HL-60 (cell line): ENCODE data around the gene GNAQ.
"Not testable (repeated sequence)": the region's sequence is repeated elsewhere in the genome, so short reads cannot be mapped to it uniquely, and the experiment has no call there.

Experiments
- GABPA ChIP-seq: IDR thresholded peaks from 2 replicates; pipeline ENCODE4 v1.6.1; 2012; ENCODE audit warnings: low read depth
- POLR2AphosphoS5 ChIP-seq: IDR thresholded peaks from 2 replicates; pipeline ENCODE4 v1.6.1; 2012; ENCODE audit warnings: low read depth
- REST ChIP-seq: IDR thresholded peaks from 2 replicates; pipeline ENCODE4 v1.6.1; 2012; ENCODE audit warnings: low read depth; ENCODE audit not compliant: insufficient replicate concordance
- SPI1 ChIP-seq: IDR thresholded peaks from 2 replicates; pipeline ENCODE4 v1.6.1; 2012; ENCODE audit warnings: low read depth, mild to moderate bottlenecking, borderline replicate concordance
- TF ChIP-seq, protein P1 (sequence below): IDR thresholded peaks from one replicate; pipeline ENCODE4 v1.5.1; 2011; ENCODE audit warnings: low read length, control low read depth, inconsistent platforms; ENCODE audit not compliant: insufficient read depth

- TF ChIP-seq, protein P1, sequence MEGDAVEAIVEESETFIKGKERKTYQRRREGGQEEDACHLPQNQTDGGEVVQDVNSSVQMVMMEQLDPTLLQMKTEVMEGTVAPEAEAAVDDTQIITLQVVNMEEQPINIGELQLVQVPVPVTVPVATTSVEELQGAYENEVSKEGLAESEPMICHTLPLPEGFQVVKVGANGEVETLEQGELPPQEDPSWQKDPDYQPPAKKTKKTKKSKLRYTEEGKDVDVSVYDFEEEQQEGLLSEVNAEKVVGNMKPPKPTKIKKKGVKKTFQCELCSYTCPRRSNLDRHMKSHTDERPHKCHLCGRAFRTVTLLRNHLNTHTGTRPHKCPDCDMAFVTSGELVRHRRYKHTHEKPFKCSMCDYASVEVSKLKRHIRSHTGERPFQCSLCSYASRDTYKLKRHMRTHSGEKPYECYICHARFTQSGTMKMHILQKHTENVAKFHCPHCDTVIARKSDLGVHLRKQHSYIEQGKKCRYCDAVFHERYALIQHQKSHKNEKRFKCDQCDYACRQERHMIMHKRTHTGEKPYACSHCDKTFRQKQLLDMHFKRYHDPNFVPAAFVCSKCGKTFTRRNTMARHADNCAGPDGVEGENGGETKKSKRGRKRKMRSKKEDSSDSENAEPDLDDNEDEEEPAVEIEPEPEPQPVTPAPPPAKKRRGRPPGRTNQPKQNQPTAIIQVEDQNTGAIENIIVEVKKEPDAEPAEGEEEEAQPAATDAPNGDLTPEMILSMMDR = not testable (repeated sequence)
- TF ChIP-seq POLR2AphosphoS5, REST, GABPA, SPI1: not testable (repeated sequence)
Observed at GRCh38 chr9:77690723-77691122, 340.9 kb downstream of the GNAQ start.
